SU-DHL-6 (cell line): ENCODE data around the gene ST7.

ENCODE experiments used
- H2AFZ ChIP-seq: fragments of 200-600 bp; sonication (generic); 2 replicates; pipeline ENCODE4 v1.6.1; 2014; ENCODE audit warnings: low read depth, mild to moderate bottlenecking, moderate library complexity, mixed read lengths, antibody characterized with exemption, low read length; ENCODE audit not compliant: severe bottlenecking
- H3F3A ChIP-seq: fragments of 200-600 bp; shearing (Covaris generic); 2 replicates; pipeline ENCODE4 v1.6.0; 2016; ENCODE audit warnings: antibody characterized with exemption, mild to moderate bottlenecking; ENCODE audit not compliant: insufficient read depth
- H3K27ac ChIP-seq: fragments of 200-600 bp; sonication (generic); 2 replicates; pipeline ENCODE4 v1.5.1; 2016; ENCODE audit warnings: low read depth, mild to moderate bottlenecking, low read length, moderate library complexity, mixed read lengths
- H3K27me3 ChIP-seq: fragments of 200-600 bp; sonication (generic), shearing (Covaris generic); 2 replicates; pipeline ENCODE4 v1.6.0; 2014; ENCODE audit warnings: mild to moderate bottlenecking, low read length
- H3K36me3 ChIP-seq: fragments of 200-600 bp; sonication (generic); 2 replicates; pipeline ENCODE4 v1.6.1; 2014; ENCODE audit warnings: mild to moderate bottlenecking, low read length, mixed read lengths
- H3K4me2 ChIP-seq: fragments of 300-600, 200-600 bp; shearing (Covaris generic), sonication (generic); 2 replicates; pipeline ENCODE4 v1.6.0; 2014; ENCODE audit warnings: low read length, low read depth, mild to moderate bottlenecking; ENCODE audit not compliant: poor library complexity, severe bottlenecking
- H3K4me3 ChIP-seq: fragments of 200-600 bp; sonication (generic); 2 replicates; pipeline ENCODE4 v1.5.1; 2014; ENCODE audit warnings: antibody characterized with exemption, low read length, mild to moderate bottlenecking, mixed read lengths; ENCODE audit not compliant: insufficient read depth, poor library complexity, severe bottlenecking
- H3K79me2 ChIP-seq: fragments of 200-600 bp; sonication (generic); 2 replicates; pipeline ENCODE4 v1.6.1; 2014; ENCODE audit warnings: mild to moderate bottlenecking, low read length, moderate library complexity; ENCODE audit not compliant: insufficient read depth
- H3K9ac ChIP-seq: fragments of 200-600 bp; sonication (generic); 2 replicates; pipeline ENCODE4 v1.7.0; 2014; ENCODE audit warnings: mild to moderate bottlenecking, low read length
- H3K9me2 ChIP-seq: fragments of 200-600 bp; sonication (generic); replicated peaks from 2 replicates; pipeline ENCODE4 v1.6.1; 2014; ENCODE audit warnings: low read length; ENCODE audit not compliant: insufficient read depth
- H3K9me3 ChIP-seq: fragments of 200-600 bp; sonication (generic); 2 replicates; pipeline ENCODE4 v1.6.1; 2014; ENCODE audit warnings: low read length, mixed read lengths; ENCODE audit not compliant: insufficient read depth
- H4K20me1 ChIP-seq: fragments of 200-600 bp; sonication (generic); 2 replicates; pipeline ENCODE4 v1.6.1; 2014; ENCODE audit warnings: low read depth, mild to moderate bottlenecking, antibody characterized with exemption, low read length, moderate library complexity, mixed read lengths
- CTCF ChIP-seq: fragments of 200-600 bp; sonication (generic); IDR thresholded peaks from one replicate; pipeline ENCODE4 v1.5.1; 2017; ENCODE audit warnings: antibody characterized with exemption, mild to moderate bottlenecking, low read length, moderate library complexity; ENCODE audit not compliant: insufficient read depth, poor library complexity, severe bottlenecking
- EZH2phosphoT487 ChIP-seq: fragments of 200-600 bp; sonication (generic), shearing (Covaris generic); conservative IDR thresholded peaks from 2 replicates; pipeline ENCODE4 v1.6.1; 2018; ENCODE audit warnings: mild to moderate bottlenecking, antibody characterized with exemption, low read length, moderate library complexity, mixed read lengths

Gene ST7

GRCh38 chr7:116949941-116950801 lies 3.1 kb upstream of the ST7 start:
- TF ChIP-seq EZH2phosphoT487 = no peak
- no peak for TF ChIP-seq CTCF
- Histone ChIP-seq H3K27ac (no peak overlapping the region), H2AFZ (no peak overlapping the region), H3K4me2 (no peak overlapping the region), H3K9me2 (no peaks in the 10 kb centered on the region), H3K79me2 (no peaks in the 10 kb centered on the region), H3K36me3 (no peaks in the 10 kb centered on the region), H3K27me3 (no peaks in the 10 kb centered on the region), H4K20me1 (no peaks in the 10 kb centered on the region), H3K9ac (no peak overlapping the region), H3K4me3 (no peak overlapping the region), H3K9me3 (no peaks in the 10 kb centered on the region), H3F3A (peaks cover 6% of the 10 kb centered on the region; the same call in 1 of the 2 replicates)

- Histone ChIP-seq H4K20me1 (no peaks in the 10 kb centered on the region), H3K4me3 (no peak overlapping the region), H3K27me3 (no peaks in the 10 kb centered on the region), H3K9ac (no peak overlapping the region), H2AFZ (no peak overlapping the region), H3F3A (peaks cover 9% of the 10 kb centered on the region; the same call in 1 of the 2 replicates), H3K36me3 (no peaks in the 10 kb centered on the region; the same call in 1 of the 2 replicates), H3K27ac (no peak overlapping the region), H3K9me2 (no peaks in the 10 kb centered on the region), H3K4me2 (no peak overlapping the region), H3K79me2 (no peaks in the 10 kb centered on the region), H3K9me3 (no peaks in the 10 kb centered on the region)
- no peak for TF ChIP-seq EZH2phosphoT487
- TF ChIP-seq CTCF = no peak
Measured at GRCh38 chr7:116950889-116951351, 2.4 kb upstream of the ST7 start.

GRCh38 chr7:116951366-116952292 lies 1.7 kb upstream of the ST7 start:
- Histone ChIP-seq H3K36me3 (no peaks in the 10 kb centered on the region; the same call in 1 of the 2 replicates), H3K27ac (no peak overlapping the region), H3K9ac (no peak overlapping the region), H3K4me3 (no peak overlapping the region), H3K79me2 (no peaks in the 10 kb centered on the region), H3K9me2 (no peaks in the 10 kb centered on the region), H4K20me1 (no peaks in the 10 kb centered on the region), H3K27me3 (no peaks in the 10 kb centered on the region), H3F3A (peaks cover 9% of the 10 kb centered on the region; the same call in 1 of the 2 replicates), H3K4me2 (no peak overlapping the region), H2AFZ (no peak overlapping the region), H3K9me3 (no peaks in the 10 kb centered on the region)
- TF ChIP-seq CTCF (no peak), EZH2phosphoT487 (no peak)
